Heart left ventricle (tissue), 13 donors: ENCODE data around the gene SLBP.

Source experiments
- POLR2A ChIP-seq, 2 donors: fragments of 450-650 bp; IDR thresholded peaks; one replicate each; pipeline ENCODE4 v1.6.1; 2017; ENCODE audit warnings: antibody characterized with exemption in 2 of 2, mild to moderate bottlenecking in 2 of 2, moderate library complexity in 2 of 2
- TF ChIP-seq, protein P1 (sequence below), 12 donors: fragments of 200-600 bp; sonication (generic) in 4 of 12; IDR thresholded peaks; one replicate each; pipeline versions ENCODE4 v1.5.0 to v1.8.0; 2018 to 2022; ENCODE audit warnings: antibody characterized with exemption in 12 of 12, mild to moderate bottlenecking in 5 of 12
- donor health status: ischemic (EF 13 %, LVEDD 7.1; RV severe dilation, severe dysfunction).
- donor health status: DM: no; HTN: yes; CAD: no.
- donor health status: DM: no; HTN: no; CAD: no.
- donor health status: ischemic (EF 25% LVEDD 6.9; RV normal size, moderate dysfunction).
- donor health status: ischemic (EF 25% LVEDD 5.7; RV mildly dilated, moderate dysfunction).
- donor health status: ischemic (EF 35%, LVEDD 5.7; RV mildly dilated, moderate dysfunction).
- donor health status: nonischemic (EF 11% LVEDD 7.7; RV severe dilation, severe dysfunction).
- donor health status: DM: yes; HTN: yes; CAD: no.
- donor health status: PGD.
- donor health status: ischemic (EF 29% LVEDD 5.4; RV normal size, mild dysfunction).
- donor health status: nonischemic (EF 23%, LVEDD 6.1; RV moderate dilation, normal function).

DNA sequence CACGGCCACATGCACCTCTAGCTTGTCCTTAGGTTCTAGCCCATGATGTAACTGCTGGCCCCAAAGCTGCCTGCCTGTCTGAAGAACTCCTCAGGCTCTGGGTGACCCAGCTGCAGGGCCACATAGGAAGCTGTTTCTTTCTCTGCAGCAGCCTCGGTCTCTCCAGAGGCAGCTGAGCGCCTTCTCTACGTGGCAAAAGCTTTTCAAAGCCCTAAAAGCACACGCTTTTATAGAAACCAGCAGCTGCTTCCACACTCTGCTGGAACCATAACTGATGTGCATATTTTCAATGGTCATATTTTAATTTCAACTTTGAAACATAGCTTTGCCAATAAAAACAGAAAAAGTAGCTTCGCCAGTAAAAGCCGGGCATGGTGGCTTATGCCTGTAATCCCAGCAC is 65.4 kb downstream of the SLBP start:
- TF ChIP-seq, protein P1, sequence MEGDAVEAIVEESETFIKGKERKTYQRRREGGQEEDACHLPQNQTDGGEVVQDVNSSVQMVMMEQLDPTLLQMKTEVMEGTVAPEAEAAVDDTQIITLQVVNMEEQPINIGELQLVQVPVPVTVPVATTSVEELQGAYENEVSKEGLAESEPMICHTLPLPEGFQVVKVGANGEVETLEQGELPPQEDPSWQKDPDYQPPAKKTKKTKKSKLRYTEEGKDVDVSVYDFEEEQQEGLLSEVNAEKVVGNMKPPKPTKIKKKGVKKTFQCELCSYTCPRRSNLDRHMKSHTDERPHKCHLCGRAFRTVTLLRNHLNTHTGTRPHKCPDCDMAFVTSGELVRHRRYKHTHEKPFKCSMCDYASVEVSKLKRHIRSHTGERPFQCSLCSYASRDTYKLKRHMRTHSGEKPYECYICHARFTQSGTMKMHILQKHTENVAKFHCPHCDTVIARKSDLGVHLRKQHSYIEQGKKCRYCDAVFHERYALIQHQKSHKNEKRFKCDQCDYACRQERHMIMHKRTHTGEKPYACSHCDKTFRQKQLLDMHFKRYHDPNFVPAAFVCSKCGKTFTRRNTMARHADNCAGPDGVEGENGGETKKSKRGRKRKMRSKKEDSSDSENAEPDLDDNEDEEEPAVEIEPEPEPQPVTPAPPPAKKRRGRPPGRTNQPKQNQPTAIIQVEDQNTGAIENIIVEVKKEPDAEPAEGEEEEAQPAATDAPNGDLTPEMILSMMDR (IDR thresholded peaks at IDR 0.05), result no peak
- no peak for TF ChIP-seq POLR2A (IDR thresholded peaks at IDR 0.05)
